HG03025 (cell line): ENCODE measurements around the gene METRNL.
"Not testable (repeated sequence)": the region's sequence is repeated elsewhere in the genome, so short reads cannot be mapped to it uniquely, and the experiment has no call there.

Source experiments
- ATAC-seq: cut with Tn5 transposase; IDR thresholded peaks from one replicate; pipeline ENCODE4 v1.9.1; 2021; ENCODE audit warnings: mild to moderate bottlenecking, moderate library complexity; ENCODE audit not compliant: unreplicated experiment, low FRiP score

Gene METRNL

DNA sequence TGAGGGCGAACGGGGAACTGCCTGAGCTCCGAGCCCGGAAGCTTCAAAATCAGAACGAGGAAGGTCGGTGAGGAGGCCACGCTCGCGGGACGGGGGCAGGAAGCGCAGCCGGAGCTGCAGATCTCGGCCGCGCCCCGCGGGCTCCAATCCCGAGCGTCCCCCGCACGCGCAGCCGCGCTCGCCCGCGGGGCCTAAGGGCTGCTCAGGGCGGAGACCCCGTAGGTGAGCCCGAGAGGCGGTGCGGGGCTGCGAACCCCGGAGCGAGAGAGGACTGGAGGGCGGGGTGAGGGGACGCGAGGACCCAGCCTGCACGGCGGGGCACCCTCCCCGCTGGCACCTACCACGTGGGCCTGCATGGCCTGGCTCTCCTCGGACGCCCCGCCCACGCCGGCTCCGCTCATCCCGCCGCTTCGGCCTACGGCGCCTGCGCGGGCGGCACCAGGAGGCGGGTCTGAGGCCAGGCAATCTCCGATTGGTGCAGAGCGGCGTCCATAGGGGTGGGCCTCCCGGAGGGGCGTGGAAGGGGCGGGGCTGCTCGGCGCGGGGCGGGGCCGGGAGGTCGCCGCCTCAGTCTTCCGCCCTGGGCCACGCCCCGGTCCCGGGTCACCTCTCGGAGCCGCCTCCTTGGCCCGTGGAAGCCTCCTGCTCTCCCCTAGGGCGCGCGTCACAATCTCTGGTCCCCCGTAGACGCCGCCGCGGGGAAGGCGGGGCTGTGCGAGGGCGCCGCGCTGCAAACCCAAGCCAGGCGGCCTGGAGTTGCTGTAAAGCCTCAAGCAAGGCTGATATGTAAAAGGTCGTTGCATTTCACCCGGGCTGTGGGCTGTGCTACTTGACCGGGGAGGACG is 27.8 kb upstream of the METRNL start:
- peak; percentile 80 for ATAC-seq

DNA sequence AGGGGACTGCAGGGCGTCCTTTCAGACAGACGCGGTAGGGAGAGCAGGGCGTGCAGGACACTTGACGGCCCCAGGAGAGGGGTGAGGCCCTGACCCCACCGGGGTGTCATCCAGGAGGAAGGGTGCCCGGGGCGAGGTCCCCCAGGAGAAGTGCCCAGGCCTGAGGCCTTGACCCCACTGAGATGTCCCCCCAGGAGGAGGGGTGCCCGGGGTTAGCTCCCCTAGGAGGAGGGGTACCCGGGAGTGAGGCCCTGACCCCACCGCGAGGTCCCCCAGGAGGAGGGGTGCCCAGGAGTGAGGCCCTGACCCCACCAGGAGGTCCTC is 27.2 kb upstream of the METRNL start:
- ATAC-seq: no peak

DNA sequence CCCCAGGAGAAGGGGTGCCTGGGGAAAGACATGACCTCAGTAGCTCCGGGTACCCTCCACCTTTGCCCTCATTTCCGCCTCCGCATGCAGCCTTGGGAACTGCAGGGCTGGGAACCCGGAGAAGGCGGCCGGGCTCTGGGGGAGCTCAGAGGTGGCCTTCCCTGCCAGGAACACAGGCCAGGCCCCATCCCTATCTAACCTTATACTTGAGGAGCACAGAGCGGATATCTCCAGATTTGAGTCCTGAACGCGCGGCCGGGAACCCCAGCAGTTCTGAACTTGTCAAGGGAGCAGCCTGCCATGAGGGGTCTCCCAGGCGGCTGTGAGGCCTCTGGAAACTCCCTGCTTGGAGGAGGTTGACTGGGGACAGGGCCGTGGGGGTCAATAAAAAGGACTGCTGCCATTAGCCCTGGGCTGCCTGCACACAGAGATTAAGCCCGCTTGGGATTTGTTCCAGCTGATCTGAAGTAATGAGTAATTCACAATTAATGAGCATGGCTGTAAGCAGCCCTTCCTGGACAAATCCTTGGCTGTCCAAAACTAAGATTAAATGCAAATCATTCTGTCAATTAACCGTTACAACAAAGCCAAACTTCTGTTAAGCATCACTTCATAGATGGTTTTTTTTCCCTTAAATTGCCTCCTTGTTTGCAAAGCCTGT is 26.3 kb upstream of the METRNL start:
- no peak for ATAC-seq

DNA sequence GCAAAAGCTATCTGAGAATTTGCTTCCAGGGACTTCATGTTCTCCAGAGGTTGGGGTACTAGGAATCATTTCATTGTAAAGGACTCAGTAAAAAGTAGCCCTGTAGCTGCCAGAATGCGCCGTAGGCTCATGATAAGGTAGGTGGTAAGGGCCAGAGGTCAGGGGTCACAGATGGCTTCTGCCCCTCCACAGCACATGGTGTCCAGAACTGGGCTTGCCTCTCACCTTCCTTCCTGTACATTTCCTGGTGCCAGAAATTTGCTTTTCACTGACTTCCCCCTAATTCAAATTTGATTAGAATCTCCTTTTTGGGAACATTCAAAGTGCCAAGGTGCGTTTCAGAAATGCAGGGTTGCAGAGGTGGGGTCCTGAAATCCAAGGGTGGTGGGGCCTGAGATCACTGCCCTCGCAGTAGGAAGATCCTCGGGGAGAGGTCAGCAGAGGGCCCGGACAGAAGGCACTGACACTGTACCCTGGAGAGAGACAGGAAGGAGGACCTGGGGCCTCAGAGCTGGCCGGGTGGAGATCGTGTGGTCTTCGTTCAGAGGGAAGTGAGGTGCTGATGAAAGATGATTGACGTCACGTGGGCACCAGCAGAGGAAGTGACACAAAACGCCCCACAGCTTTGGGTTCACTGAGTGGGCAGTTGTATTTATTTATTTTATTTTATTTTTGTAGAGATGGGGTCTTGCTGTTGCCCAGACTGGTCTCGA is 25.5 kb upstream of the METRNL start:
- no peak for ATAC-seq

DNA sequence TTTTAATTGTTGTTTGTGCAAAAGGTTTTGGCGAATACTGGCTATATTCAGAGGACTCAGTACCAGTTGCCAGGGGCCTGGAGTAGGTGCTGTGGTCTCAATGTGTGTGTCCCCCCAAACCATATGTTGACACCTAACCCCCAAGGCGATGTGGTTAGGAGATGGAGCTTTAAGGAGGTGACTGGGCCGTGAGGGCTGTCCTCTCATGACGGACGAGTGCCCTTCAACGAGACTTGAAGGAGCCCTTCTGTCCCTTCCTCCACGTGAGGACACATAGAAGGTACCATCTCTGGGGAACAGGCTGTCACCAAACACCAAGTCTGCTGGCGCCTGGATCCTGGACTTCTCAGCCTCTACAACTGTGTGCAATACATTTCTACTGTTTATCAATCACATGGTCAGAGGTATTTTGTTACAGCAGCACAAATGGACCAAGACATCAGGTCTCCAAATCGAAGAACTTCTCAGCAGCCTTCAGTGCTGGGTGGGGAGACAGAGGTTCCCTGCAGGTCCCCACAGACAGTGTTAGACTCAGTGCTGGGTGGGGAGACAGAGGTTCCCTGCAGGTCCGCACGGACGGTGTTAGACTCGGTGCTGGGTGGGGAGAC is 24.8 kb upstream of the METRNL start:
- ATAC-seq: no peak

DNA sequence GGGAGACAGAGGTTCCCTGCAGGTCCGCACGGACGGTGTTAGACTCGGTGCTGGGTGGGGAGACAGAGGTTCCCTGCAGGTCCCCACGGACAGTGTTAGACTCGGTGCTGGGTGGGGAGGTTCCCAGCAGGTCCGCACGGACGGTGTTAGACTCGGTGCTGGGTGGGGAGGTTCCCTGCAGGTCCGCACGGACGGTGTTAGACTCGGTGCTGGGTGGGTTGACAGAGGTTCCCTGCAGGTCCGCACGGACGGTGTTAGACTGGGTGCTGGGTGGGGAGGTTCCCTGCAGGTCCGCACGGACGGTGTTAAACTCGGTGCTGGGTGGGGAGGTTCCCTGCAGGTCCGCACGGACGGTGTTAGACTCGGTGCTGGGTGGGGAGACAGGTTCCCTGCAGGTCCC is 24.2 kb upstream of the METRNL start:
- not testable (repeated sequence) for ATAC-seq

DNA sequence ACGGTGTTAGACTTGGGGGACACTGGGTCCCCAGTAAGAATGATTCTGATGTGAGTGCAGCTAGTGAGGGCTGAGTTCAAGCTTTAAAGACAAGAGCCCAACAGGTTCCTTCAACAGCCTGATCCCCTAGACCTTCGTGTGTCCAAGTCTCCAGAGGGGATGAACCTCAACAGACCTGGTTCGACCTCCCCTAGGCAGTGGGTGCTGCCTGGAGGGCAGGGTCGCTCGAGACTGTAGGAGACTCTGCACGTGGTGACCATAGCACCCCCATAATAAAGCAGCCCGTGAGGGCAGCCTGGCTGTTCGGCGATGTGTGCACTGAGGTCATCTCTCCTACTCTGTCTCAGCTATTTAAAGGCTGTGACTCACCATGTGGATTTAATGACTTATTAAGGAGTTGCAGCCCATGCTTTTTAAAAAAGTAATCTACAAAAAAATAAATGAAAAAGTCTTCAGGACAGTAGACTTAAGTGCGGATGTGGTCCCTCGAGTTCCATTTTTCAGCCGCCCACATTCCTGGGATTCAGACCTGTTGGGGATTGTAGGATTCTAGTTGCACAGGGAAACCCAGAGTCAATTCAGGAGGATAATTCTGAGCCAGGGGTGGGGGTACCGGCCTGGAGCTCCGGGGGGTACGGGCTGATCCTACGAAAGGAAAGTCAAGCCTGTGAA is 23.4 kb upstream of the METRNL start:
- no peak for ATAC-seq

DNA sequence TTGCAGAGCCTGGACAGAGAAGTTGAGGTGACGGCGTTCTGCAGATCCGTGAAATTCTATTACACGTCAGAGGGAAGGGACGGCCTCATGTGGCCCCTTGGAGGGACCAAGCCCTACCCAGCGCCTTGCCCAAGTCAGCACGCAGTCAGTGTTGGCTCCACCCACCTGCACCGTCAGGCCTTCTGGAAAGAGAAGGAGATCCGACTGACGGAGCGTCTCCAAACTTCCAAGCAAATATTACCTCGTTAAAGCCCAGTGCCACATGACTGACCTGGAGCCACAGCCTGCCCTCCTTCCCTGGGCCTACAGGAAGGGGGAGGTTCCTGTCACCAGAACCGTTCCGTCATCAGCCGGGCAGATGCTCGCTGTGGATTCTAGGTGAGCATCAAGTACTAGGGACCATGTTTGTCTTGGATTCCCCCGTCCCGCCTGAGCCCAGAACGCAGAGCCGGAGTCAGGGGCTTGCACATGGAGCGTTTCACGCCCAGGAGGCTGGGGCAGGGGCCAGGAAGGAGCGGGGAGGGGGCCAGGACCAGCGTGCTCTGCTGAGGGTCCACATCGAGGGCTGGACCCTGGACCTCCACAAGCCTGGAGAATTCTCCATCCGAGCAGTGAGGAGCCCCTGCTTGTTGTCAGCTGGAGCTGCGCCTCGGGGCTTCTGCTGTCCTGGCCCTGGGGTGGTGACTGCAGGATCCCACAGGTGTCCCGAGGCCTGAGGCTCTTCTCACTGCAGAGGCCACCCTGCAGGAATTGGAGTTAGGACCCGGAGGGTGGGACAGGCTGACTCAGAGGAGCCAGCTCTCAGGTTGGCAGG is 22.6 kb upstream of the METRNL start:
- ATAC-seq: no peak

DNA sequence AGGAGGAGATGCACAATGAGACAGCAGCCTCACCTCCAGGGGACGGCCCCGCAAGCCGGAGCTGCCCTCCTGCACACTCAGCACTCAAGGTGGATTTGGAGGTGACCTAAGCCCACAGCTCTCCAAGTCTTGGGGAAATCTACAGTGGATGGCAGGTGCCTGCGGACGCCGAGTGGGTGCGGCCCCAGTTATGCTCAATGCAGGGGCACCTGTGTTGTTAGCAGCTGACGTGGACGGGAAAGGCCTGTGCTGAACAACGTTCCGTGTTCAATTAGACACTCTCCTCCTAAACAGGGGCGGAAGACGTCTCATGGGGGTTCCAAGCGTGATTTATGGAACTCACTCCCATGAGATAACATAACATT is 22.0 kb upstream of the METRNL start:
- ATAC-seq: no peak

DNA sequence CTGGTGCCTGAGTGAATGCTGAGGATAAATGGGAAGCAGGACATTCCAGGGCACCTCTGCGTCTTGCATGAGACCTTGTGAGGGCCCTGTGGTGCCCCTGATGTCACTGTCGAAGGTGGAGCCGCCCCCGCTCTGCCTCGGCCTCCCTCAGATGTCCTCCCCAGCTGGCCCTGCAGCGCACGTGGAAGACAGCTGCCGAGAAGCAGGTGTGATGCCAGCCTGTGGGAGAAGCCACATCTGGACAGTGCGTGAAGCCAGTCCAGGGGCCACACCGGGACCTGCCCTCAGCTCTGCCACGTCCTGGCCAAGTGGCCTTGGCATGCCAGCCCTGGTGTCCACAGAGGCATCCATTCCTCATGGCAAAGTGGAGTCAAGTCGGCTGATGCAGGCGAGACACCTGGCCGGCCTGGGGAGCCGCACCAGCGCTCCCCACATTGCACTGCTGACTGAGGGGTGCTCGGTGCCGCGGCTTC is 21.6 kb upstream of the METRNL start:
- ATAC-seq: no peak

DNA sequence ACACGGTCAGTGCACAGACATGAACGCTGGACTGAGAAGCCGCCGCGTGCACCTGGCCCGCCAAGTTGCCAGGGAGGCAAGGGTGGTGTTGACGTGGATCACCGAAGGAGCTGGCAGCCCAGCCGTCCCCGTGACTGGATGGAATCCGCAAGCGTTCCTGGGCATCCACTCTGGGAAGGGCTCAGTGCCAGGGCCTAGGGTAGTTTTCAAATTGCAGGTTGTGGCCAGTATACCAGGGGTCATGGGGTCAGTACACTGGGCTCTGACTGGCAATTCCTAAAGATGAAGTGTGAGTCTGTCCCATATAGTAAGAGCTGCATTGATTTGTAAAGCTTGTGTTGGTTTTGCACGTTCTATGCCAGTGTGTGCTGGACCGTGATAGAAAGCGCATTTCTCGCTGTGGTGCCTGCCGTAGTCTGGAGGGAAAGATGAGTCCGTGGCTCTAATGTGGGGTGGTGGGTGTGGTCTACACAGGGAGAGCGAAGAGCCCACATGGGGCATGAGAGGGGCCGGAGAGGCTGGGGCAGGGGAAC is 21.1 kb upstream of the METRNL start:
- ATAC-seq: no peak

DNA sequence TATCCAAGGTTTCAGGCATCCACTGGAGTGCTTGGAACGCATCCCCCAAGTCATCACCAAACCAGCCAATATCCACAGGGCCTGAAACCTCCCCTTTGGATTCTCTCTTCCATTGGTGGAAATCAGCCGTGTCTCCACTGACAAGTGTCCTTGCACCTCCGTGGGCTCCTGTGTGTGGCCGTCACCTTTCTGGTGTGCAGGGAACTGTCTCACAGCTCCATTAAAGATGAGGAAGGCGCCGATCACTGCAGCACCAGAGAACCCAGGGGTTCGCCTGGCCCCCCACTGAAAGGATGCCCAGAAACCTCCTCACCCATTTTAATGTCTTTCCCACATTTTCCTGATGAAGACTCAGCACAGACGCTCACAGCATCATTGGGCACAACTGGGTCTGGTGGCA is 17.8 kb upstream of the METRNL start:
- ATAC-seq: no peak

DNA sequence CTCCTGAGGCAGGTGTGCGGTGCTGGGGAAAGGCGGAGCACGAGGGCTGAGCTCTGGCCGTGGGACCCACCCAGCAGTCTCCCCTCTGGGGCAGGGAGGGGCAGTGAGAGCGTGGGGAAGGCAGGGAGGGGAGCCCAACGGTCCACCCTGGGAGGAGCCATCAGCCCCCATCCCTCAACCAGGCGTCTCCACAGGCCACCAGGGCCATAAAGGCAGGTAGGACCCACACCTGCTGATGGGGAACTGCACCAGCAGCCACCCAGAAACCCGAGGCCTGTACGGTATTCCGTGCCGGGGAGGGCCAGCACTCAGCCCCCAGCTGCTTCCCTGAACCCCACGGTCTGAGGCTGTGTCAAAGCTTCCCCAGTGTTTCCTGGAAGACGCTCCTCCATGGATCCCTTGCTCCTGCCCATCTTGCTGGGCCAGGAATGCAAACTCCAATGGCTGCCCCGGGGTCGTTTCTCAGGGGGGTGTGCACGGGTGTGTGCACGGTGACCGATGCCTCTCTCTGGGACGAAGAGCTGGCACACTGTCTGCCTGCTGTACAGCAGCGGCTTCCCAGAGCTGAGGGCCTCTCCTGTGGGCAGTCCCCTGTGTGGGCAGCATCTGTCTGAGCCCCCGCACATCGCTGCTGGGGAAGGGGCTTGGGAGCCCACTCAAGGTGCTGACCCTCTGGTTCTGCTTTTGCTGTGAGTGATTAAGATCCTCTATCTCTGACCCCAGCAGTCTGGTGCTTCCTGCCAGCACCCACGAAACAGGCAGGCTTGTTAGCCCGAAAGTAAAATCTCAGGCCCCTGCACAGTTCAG is 17.2 kb upstream of the METRNL start:
- ATAC-seq: no peak

DNA sequence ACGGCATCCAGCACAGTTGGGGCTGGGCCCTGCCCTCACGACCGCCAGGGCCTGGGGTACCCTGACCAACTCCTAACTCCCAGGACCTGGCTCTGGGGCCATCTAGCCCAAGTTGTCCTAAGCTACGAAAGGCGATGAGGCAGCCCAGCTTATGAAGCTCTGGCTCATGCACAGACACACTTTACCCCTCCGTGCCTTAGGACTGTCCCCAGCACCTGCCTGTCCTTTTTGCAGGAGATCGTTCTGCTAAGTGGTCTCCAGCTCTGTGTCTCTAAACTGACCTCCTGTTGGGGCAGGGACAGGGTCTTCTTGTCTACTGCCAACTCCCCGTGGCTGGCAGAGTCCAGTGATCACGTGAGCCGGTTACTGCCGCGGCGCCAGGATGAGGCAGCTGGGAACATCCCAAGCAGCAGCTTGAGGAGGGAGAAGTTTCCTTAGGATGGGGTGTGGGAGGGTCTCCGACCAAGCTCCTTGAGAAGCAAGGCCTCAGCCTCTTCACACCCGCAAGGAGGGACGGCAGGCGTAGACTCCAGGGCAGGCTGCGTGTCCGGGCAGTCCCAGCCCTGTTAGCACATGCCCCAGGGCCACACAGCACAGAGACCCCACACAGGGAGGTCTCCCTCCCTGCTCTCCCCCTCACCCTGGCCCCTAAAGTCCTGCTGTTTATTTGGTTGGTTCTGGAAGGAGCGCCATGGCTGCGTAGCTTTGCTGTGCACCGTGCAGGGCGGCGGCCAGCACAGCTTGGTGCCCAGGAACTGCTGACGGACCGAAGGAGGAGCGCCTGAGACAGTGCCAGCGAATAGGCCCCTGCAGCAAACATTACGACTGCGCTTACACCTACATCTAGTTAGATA is 16.4 kb upstream of the METRNL start:
- ATAC-seq: no peak

DNA sequence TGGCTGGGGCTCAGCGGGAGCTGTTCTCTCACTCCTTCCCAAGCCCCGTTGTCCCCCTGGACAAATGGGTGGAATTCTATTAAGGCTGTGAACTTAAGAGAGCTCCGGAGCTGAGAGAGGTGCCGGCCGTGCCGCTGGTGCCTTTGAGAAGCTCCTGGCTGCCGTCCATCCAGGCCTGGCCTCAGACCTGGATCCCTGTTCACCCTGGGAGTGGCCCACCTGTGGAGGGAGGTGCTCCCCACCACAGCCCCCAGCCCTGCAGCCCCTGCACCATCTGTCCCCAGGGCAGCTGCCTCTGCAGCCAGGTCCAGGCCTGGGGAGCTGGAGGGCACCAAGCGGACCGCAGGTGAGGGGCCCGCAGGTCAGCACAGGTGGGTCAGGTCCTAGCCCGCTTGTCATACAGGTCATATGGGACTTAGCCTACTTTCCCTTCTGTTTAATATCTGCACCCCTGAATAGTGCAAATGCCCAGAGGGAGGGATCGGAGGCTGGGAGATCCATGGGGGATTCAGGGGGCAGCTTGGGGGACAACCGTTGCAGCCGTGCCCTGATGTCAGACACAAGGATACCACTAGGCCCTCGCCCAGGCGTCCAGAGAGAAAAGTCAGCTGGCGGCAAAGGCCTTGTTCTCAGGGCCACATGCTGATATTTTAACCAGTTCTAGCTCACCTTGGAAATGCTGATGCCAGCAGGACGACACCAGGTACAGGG is 15.2 kb upstream of the METRNL start:
- ATAC-seq: no peak

DNA sequence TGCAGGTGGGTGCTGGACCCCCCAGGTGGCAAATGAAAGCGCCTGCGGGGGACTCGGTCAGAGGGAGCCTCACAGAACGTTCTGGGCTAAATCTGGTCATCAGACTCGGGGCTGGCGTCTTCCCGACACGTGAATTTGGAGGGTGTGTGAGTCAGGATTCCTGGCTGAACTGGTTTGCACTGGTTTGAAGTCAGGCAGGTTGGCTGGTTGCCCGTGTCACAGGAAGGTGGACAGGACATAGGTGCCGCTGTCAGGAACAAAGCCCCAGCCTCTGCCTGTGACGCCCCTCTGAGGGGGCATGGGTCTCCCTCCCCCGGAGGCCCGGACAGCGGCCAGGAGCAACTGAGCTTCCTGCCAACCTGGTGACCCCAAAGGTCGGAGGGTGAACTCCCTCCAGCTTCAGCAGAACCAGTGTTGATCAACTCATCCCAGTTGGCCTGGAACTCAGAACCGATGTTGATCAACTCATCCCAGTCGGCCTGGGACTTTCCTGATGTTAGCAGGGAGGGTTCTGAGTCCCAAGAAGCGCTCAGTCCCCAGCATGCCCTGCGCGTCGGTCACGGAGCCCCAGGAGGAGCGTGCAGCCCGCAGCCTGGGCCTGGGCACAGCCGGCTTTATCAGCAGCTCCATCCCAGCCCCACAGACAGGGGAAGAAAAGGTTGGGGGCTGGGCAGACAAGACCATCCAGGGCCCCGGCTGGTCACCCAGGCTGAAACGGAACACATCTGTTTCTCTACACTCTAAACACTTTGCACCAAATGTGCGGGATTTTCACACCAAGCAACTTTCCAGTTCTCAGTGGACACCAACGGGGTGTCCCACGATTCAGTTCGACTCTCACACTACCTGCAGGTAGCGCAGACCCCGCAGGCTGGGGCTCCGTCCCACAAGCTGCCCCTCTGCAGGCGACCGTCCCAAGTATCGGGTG is 14.4 kb upstream of the METRNL start:
- ATAC-seq: no peak
